Measurements from ENCODE around the gene LAMC1. TPM values are rescaled to one million over a fixed set of nuclear protein-coding genes. Genes with fewer than 3 reads are reported as not detected.

Gene LAMC1
- total and polyA plus RNA-seq, 4 donors: 23.4 to 272 (median 116) TPM

DNA sequence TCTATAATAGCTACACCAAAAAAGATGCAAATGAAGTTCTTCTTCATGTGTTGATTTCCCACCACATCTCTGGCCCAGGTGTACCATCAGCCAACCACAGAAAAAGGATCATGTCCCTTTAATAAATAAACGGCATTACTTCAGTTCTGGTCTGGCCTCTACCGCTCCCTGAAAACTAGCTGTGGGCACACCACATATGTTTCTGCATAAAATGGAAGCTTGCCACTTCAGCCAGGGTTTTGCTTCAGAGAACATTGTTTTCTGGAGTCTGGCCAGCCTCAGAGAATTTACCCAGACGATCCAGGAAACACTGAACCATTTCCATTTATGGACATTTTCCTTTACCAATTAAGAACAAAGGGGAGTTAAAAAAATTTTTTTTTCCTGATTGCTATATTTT lies 157.0 kb downstream of the LAMC1 start:
- ATAC-seq (ENCODE audit: insufficient read depth, low FRiP score): no peak
- Histone ChIP-seq H3K9me3 (ENCODE audit: control insufficient read depth in 4 of 4, insufficient read depth in 3 of 4, low read length in 3 of 4) (no peaks in the 10 kb centered on the region), H3K4me1 (ENCODE audit: control insufficient read depth in 5 of 5, insufficient read depth in 5 of 5, low read length in 5 of 5) (peaks cover 0 to 12% (median 4%) of the 10 kb centered on the region in 5 donors), H3K27ac (ENCODE audit: low read depth in 1 of 2, low read length in 1 of 2) (peak overlapping the region; percentile 63 to 87), H3K27me3 (ENCODE audit: control insufficient read depth in 3 of 3, insufficient read depth in 3 of 3, low read length in 2 of 3) (no peaks in the 10 kb centered on the region), H3K36me3 (ENCODE audit: control insufficient read depth in 4 of 4, insufficient read depth in 4 of 4, low read length in 4 of 4) (no peaks in the 10 kb centered on the region), H3K4me3 (no peak overlapping the region), H3K9ac (ENCODE audit: insufficient read depth in 1 of 2, low read length in 2 of 2) (no peak overlapping the region)
- 6 to 11% methylated on average over 3 of the region's 3 CpGs for WGBS, 2 donors
- TF ChIP-seq, protein P1, sequence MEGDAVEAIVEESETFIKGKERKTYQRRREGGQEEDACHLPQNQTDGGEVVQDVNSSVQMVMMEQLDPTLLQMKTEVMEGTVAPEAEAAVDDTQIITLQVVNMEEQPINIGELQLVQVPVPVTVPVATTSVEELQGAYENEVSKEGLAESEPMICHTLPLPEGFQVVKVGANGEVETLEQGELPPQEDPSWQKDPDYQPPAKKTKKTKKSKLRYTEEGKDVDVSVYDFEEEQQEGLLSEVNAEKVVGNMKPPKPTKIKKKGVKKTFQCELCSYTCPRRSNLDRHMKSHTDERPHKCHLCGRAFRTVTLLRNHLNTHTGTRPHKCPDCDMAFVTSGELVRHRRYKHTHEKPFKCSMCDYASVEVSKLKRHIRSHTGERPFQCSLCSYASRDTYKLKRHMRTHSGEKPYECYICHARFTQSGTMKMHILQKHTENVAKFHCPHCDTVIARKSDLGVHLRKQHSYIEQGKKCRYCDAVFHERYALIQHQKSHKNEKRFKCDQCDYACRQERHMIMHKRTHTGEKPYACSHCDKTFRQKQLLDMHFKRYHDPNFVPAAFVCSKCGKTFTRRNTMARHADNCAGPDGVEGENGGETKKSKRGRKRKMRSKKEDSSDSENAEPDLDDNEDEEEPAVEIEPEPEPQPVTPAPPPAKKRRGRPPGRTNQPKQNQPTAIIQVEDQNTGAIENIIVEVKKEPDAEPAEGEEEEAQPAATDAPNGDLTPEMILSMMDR (IDR thresholded peaks at IDR 0.05; ENCODE audit: control extremely low read depth, extremely low read depth): no peak
- peak; percentile 84 to 96 (median 95) for DNase-seq

DNA sequence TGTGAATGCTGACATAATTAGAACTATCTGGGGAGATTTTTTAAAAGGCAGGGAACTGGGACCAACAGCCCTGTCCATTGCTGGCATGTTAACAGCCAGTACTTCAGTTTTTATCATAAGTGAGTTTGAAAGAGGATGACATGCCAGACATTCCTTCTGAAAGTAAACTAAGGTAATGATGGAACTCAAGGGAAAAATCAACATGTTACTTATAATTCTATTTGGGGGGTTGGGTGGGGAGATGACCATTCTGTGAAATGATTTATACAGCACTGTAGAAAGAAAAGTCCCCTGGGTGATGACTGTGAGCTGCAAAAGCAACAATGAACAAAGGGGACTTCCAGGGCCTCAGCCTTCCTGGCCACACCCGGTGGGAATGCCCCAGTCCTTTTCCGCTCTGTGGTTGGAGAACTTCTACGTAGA lies 157.4 kb downstream of the LAMC1 start:
- Histone ChIP-seq H3K36me3 (ENCODE audit: control insufficient read depth in 4 of 4, insufficient read depth in 4 of 4, low read length in 4 of 4) (no peaks in the 10 kb centered on the region), H3K27ac (ENCODE audit: low read depth in 1 of 2, low read length in 1 of 2) (peak overlapping the region in 1 of 2 donors; percentile 87), H3K4me3 (no peak overlapping the region), H3K27me3 (ENCODE audit: control insufficient read depth in 3 of 3, insufficient read depth in 3 of 3, low read length in 2 of 3) (no peaks in the 10 kb centered on the region), H3K4me1 (ENCODE audit: control insufficient read depth in 5 of 5, insufficient read depth in 5 of 5, low read length in 5 of 5) (peaks cover 0 to 12% (median 5%) of the 10 kb centered on the region in 5 donors), H3K9me3 (ENCODE audit: control insufficient read depth in 4 of 4, insufficient read depth in 3 of 4, low read length in 3 of 4) (no peaks in the 10 kb centered on the region), H3K9ac (ENCODE audit: insufficient read depth in 1 of 2, low read length in 2 of 2) (no peak overlapping the region)
- TF ChIP-seq, protein P1 (IDR thresholded peaks at IDR 0.05; ENCODE audit: control extremely low read depth, extremely low read depth): no peak
- peak; percentile 72 for ATAC-seq (ENCODE audit: insufficient read depth, low FRiP score)
- 24 to 39% methylated on average over 3 of the region's 3 CpGs for WGBS, 2 donors
- peak; percentile 52 to 64 (median 61) for DNase-seq

DNA sequence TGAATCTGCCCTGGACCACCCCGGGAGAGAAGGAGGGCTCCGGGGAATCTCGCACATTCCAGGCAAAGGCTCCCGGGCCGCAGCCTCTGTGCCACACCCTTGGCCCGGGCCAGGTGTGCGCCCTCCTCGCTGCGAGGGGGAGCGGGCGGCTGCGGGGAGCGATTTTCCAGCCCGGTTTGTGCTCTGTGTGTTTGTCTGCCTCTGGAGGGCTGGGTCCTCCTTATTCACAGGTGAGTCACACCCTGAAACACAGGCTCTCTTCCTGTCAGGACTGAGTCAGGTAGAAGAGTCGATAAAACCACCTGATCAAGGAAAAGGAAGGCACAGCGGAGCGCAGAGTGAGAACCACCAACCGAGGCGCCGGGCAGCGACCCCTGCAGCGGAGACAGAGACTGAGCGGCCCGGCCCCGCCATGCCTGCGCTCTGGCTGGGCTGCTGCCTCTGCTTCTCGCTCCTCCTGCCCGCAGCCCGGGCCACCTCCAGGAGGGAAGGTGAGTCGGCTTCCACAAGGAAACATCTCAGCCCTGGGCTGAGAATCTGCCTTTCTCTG lies 162.8 kb downstream of the LAMC1 start, which contains the start of gene LAMC2:
Gene LAMC2 (plus strand): TSS at position 324 of the 550 bp plus-strand sequence. CDS start 89 bp downstream, at position 413.
- TF ChIP-seq, protein P1 (IDR thresholded peaks at IDR 0.05; ENCODE audit: control extremely low read depth, extremely low read depth): no peak
- Histone ChIP-seq H3K36me3 (ENCODE audit: control insufficient read depth in 4 of 4, insufficient read depth in 4 of 4, low read length in 4 of 4) (no peaks in the 10 kb centered on the region), H3K4me1 (ENCODE audit: control insufficient read depth in 5 of 5, insufficient read depth in 5 of 5, low read length in 5 of 5) (peaks cover 0 to 7% (median 2%) of the 10 kb centered on the region in 5 donors), H3K4me3 (no peak within 1 kb of the TSS), H3K9me3 (ENCODE audit: control insufficient read depth in 4 of 4, insufficient read depth in 3 of 4, low read length in 3 of 4) (no peaks in the 10 kb centered on the region), H3K9ac (ENCODE audit: insufficient read depth in 1 of 2, low read length in 2 of 2) (peak within 1 kb of the TSS; percentile 37 to 46), H3K27ac (ENCODE audit: low read depth in 1 of 2, low read length in 1 of 2) (peak within 1 kb of the TSS in 1 of 2 donors; percentile 88), H3K27me3 (ENCODE audit: control insufficient read depth in 3 of 3, insufficient read depth in 3 of 3, low read length in 2 of 3) (no peaks in the 10 kb centered on the region)
- DNase-seq: peak; percentile 64 to 71 (median 66)
- 12 to 19% methylated on average over 30 of the region's 30 CpGs for WGBS, 2 donors
- peak; percentile 90 for ATAC-seq (ENCODE audit: insufficient read depth, low FRiP score)
